ENCODE data around the gene PPAT.

DNA sequence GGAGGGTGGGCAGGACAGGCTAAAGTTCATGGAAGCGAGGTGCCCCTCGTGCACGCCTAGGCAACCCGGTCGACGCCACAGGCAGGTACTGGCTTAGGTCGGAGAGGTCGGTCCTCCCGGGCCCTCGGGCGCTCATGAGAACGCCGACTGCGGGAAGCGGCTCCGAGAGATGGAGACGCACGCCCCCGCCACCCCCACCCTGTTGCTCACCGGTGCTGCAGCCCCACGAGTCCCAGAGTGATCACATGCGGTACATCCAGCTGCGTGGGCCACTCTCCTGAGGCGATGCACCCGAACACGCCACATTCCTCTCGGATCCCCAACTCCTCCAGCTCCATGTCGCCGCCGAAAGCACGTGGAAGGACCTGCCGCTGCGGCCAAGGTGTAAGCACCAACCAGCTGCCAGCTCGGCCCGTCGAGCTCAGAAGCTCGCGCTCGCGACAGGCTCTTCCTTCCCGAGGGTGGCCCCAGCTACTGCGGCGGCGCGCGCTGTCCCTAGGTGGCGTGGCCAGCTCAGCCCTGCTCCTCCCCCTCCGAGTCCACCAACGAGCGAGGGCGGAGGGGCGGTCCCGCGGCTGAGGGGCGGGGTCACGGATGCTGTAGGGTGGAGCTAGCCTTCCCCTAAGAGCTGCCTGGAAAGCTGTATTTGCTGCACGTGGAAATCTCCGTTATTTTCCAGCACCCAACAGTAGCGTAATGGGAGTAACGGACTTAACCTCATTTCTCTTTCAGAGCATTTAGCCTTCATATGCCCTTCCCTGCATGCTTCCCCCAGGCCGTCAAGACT is at the start of gene PPAT:
- TF ChIP-seq, protein P1, sequence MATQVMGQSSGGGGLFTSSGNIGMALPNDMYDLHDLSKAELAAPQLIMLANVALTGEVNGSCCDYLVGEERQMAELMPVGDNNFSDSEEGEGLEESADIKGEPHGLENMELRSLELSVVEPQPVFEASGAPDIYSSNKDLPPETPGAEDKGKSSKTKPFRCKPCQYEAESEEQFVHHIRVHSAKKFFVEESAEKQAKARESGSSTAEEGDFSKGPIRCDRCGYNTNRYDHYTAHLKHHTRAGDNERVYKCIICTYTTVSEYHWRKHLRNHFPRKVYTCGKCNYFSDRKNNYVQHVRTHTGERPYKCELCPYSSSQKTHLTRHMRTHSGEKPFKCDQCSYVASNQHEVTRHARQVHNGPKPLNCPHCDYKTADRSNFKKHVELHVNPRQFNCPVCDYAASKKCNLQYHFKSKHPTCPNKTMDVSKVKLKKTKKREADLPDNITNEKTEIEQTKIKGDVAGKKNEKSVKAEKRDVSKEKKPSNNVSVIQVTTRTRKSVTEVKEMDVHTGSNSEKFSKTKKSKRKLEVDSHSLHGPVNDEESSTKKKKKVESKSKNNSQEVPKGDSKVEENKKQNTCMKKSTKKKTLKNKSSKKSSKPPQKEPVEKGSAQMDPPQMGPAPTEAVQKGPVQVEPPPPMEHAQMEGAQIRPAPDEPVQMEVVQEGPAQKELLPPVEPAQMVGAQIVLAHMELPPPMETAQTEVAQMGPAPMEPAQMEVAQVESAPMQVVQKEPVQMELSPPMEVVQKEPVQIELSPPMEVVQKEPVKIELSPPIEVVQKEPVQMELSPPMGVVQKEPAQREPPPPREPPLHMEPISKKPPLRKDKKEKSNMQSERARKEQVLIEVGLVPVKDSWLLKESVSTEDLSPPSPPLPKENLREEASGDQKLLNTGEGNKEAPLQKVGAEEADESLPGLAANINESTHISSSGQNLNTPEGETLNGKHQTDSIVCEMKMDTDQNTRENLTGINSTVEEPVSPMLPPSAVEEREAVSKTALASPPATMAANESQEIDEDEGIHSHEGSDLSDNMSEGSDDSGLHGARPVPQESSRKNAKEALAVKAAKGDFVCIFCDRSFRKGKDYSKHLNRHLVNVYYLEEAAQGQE (IDR thresholded peaks at IDR 0.05; ENCODE audit: insufficient read depth in 1 of 2, low read depth in 2 of 2, low read length in 2 of 2): no peak
- TF ChIP-seq POLR2AphosphoS5 (IDR thresholded peaks at IDR 0.05; ENCODE audit: low read depth, low read length): peak; percentile 91
- TF ChIP-seq TAF1 (IDR thresholded peaks at IDR 0.05; ENCODE audit: borderline replicate concordance, insufficient read depth, low read length): peak; percentile 74; the same call in 1 of the 2 replicates
